Measurements from ENCODE around the gene SIPA1L3.

DNA sequence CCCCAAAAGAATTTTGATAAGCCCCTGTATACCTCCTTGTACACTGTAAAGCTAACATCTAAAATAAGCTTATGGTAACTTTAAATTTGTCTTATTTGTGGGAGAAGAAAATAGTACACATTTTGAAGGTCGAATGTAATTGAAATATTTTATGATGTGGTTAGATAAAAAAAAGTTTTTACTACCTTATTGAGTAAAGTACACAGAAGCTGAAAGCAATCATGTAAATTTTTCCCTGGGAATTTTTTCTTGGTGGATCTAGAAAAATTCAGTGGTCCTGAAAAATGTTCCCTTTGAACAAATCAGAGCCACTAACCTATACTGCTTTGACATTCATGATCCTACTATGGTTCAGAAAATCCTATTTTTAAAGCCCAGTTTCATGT is 46.9 kb downstream of the SIPA1L3 start:
- TF ChIP-seq, protein P1, sequence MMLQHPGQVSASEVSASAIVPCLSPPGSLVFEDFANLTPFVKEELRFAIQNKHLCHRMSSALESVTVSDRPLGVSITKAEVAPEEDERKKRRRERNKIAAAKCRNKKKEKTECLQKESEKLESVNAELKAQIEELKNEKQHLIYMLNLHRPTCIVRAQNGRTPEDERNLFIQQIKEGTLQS (CRISPR knock-in tag; IDR thresholded peaks at IDR 0.05), result no peak
- TF ChIP-seq, protein P2, sequence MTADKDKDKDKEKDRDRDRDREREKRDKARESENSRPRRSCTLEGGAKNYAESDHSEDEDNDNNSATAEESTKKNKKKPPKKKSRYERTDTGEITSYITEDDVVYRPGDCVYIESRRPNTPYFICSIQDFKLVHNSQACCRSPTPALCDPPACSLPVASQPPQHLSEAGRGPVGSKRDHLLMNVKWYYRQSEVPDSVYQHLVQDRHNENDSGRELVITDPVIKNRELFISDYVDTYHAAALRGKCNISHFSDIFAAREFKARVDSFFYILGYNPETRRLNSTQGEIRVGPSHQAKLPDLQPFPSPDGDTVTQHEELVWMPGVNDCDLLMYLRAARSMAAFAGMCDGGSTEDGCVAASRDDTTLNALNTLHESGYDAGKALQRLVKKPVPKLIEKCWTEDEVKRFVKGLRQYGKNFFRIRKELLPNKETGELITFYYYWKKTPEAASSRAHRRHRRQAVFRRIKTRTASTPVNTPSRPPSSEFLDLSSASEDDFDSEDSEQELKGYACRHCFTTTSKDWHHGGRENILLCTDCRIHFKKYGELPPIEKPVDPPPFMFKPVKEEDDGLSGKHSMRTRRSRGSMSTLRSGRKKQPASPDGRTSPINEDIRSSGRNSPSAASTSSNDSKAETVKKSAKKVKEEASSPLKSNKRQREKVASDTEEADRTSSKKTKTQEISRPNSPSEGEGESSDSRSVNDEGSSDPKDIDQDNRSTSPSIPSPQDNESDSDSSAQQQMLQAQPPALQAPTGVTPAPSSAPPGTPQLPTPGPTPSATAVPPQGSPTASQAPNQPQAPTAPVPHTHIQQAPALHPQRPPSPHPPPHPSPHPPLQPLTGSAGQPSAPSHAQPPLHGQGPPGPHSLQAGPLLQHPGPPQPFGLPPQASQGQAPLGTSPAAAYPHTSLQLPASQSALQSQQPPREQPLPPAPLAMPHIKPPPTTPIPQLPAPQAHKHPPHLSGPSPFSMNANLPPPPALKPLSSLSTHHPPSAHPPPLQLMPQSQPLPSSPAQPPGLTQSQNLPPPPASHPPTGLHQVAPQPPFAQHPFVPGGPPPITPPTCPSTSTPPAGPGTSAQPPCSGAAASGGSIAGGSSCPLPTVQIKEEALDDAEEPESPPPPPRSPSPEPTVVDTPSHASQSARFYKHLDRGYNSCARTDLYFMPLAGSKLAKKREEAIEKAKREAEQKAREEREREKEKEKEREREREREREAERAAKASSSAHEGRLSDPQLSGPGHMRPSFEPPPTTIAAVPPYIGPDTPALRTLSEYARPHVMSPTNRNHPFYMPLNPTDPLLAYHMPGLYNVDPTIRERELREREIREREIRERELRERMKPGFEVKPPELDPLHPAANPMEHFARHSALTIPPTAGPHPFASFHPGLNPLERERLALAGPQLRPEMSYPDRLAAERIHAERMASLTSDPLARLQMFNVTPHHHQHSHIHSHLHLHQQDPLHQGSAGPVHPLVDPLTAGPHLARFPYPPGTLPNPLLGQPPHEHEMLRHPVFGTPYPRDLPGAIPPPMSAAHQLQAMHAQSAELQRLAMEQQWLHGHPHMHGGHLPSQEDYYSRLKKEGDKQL (CRISPR knock-in tag; IDR thresholded peaks at IDR 0.05; ENCODE audit: low read depth), result no peak
- TF ChIP-seq DPF2 (CRISPR knock-in tag; IDR thresholded peaks at IDR 0.05; ENCODE audit: borderline replicate concordance, low read depth) (no peak), ARNT (IDR thresholded peaks at IDR 0.05) (no peak), SRSF1 (optimal IDR thresholded peaks at IDR 0.05; ENCODE audit: low read depth, low read length) (no peak)
- TF ChIP-seq, protein P3, sequence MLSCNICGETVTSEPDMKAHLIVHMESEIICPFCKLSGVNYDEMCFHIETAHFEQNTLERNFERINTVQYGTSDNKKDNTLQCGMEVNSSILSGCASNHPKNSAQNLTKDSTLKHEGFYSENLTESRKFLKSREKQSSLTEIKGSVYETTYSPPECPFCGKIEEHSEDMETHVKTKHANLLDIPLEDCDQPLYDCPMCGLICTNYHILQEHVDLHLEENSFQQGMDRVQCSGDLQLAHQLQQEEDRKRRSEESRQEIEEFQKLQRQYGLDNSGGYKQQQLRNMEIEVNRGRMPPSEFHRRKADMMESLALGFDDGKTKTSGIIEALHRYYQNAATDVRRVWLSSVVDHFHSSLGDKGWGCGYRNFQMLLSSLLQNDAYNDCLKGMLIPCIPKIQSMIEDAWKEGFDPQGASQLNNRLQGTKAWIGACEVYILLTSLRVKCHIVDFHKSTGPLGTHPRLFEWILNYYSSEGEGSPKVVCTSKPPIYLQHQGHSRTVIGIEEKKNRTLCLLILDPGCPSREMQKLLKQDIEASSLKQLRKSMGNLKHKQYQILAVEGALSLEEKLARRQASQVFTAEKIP (CRISPR knock-in tag; IDR thresholded peaks at IDR 0.05; ENCODE audit: borderline replicate concordance), result no peak
- TF ChIP-seq, protein P4, sequence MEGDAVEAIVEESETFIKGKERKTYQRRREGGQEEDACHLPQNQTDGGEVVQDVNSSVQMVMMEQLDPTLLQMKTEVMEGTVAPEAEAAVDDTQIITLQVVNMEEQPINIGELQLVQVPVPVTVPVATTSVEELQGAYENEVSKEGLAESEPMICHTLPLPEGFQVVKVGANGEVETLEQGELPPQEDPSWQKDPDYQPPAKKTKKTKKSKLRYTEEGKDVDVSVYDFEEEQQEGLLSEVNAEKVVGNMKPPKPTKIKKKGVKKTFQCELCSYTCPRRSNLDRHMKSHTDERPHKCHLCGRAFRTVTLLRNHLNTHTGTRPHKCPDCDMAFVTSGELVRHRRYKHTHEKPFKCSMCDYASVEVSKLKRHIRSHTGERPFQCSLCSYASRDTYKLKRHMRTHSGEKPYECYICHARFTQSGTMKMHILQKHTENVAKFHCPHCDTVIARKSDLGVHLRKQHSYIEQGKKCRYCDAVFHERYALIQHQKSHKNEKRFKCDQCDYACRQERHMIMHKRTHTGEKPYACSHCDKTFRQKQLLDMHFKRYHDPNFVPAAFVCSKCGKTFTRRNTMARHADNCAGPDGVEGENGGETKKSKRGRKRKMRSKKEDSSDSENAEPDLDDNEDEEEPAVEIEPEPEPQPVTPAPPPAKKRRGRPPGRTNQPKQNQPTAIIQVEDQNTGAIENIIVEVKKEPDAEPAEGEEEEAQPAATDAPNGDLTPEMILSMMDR (CRISPR knock-in tag; IDR thresholded peaks at IDR 0.05), result no peak
- TF ChIP-seq, protein P5, sequence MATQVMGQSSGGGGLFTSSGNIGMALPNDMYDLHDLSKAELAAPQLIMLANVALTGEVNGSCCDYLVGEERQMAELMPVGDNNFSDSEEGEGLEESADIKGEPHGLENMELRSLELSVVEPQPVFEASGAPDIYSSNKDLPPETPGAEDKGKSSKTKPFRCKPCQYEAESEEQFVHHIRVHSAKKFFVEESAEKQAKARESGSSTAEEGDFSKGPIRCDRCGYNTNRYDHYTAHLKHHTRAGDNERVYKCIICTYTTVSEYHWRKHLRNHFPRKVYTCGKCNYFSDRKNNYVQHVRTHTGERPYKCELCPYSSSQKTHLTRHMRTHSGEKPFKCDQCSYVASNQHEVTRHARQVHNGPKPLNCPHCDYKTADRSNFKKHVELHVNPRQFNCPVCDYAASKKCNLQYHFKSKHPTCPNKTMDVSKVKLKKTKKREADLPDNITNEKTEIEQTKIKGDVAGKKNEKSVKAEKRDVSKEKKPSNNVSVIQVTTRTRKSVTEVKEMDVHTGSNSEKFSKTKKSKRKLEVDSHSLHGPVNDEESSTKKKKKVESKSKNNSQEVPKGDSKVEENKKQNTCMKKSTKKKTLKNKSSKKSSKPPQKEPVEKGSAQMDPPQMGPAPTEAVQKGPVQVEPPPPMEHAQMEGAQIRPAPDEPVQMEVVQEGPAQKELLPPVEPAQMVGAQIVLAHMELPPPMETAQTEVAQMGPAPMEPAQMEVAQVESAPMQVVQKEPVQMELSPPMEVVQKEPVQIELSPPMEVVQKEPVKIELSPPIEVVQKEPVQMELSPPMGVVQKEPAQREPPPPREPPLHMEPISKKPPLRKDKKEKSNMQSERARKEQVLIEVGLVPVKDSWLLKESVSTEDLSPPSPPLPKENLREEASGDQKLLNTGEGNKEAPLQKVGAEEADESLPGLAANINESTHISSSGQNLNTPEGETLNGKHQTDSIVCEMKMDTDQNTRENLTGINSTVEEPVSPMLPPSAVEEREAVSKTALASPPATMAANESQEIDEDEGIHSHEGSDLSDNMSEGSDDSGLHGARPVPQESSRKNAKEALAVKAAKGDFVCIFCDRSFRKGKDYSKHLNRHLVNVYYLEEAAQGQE (IDR thresholded peaks at IDR 0.05; ENCODE audit: borderline replicate concordance in 1 of 2, low read depth in 1 of 2, low read length in 2 of 2), result no peak
